Esophagus muscularis mucosa (tissue), 4 donors: ENCODE data around the gene ZNF320.
"Not testable (repeated sequence)": the region's sequence is repeated elsewhere in the genome, so short reads cannot be mapped to it uniquely, and the experiment has no call there.

ENCODE experiments used
- CTCF ChIP-seq, 3 experiments: fragments of 200-600 bp in 2 of 3; fragments of 450-650 bp in 1 of 3; sonication (generic) in 2 of 3; IDR thresholded peaks; one replicate each; pipeline ENCODE4 v1.5.1; 2017 to 2019; ENCODE audit warnings: antibody characterized with exemption in 3 of 3, mild to moderate bottlenecking in 2 of 3, moderate library complexity in 1 of 3
- EP300 ChIP-seq: sonication (generic); formaldehyde crosslinking; IDR thresholded peaks from one replicate; pipeline ENCODE4 v1.6.1; 2017; ENCODE audit warnings: antibody characterized with exemption
- POLR2AphosphoS5 ChIP-seq, 2 donors: sonication (generic); formaldehyde crosslinking; IDR thresholded peaks; one replicate each; pipeline ENCODE4 v1.6.1; 2017; ENCODE audit warnings: antibody characterized with exemption in 2 of 2

- TF ChIP-seq EP300; CTCF (IDR thresholded peaks at IDR 0.05); POLR2AphosphoS5 (IDR thresholded peaks at IDR 0.05): not testable (repeated sequence)
These were observed 24.4 kb downstream of the ZNF320 start for GRCh38 chr19:52872996-52873395.
